HG03175 (cell line): ENCODE measurements around the gene CFAP74.
"Not testable (repeated sequence)": the region's sequence is repeated elsewhere in the genome, so short reads cannot be mapped to it uniquely, and the experiment has no call there.

Experiments
- ATAC-seq: cut with Tn5 transposase; IDR thresholded peaks from one replicate; pipeline ENCODE4 v1.9.1; 2021; ENCODE audit warnings: mild to moderate bottlenecking, moderate library complexity; ENCODE audit not compliant: unreplicated experiment

CFAP74 gene

DNA sequence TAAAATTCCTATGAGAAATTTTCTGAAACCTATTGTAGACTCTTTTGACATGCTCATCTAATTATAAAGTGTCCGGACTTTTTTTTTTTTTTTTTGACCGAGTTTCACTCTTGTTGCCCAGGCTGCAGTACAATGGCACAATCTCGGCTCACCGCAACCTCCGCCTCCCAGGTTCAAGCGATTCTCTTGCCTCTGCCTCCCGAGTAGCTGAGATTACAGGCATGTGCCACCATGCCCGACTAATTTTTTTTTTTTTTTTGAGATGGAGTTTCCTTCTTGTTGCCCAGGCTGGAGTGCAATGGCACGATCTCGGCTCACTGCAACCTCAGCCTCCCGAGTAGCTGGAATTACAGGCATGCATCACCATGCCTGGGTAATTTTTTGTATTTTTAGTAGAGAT lies 119.7 kb downstream of the CFAP74 start:
- ATAC-seq: not testable (repeated sequence)

DNA sequence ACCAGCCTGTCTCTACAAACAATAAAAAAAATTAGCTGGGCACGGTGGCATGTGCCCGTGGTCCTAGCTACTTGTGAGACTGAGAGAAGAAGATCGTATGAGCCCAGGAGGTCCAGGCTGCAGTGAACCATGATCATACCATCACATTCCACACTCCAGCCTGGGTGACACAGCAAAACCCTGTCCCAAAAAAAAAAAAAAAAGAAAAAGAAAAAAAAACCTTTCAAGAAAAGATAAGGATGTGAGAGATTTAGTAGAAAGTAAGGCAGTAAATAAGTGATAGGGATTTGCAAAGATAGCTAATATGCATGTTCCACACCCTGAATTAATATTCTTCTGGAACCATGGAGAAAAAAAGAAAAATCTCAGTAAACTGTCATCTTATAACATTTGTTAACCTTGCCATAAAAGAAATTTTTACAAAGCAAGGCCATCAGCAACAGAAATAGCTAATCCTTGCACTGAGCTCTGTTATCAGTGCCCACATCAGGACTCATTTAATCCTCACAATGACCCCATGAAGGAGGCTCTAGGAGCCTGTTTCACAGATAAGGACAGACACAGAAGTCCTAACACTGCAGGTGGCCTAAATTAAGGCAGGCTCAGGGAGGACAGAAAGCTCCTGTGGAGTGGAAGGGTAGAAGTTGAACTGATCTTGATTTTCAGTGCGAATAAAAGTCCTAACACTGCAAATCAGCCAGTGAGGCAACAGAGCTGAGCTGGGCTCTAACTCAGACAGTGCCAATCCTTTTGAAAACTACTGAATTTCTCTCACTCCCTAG lies 120.3 kb downstream of the CFAP74 start:
- ATAC-seq: no peak

DNA sequence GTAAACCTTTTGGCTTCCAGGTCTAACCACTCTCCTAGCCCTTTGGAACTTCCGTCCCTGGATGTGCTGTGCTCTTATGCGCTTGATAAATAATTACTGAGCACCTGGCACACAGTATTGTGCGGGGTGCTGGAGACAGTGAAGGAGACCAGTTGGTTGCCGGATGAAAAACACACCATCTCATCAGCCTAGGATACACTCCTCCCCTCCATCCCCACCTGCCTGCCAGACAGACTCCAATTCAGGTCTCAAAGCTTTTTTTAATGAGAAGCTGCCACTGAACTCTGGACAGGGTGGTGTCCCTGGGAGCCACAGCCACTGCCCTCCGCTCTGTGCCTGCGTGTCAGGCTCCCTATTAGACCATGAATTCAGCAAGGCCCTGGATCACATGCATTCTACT lies 121.9 kb downstream of the CFAP74 start:
- no peak for ATAC-seq

DNA sequence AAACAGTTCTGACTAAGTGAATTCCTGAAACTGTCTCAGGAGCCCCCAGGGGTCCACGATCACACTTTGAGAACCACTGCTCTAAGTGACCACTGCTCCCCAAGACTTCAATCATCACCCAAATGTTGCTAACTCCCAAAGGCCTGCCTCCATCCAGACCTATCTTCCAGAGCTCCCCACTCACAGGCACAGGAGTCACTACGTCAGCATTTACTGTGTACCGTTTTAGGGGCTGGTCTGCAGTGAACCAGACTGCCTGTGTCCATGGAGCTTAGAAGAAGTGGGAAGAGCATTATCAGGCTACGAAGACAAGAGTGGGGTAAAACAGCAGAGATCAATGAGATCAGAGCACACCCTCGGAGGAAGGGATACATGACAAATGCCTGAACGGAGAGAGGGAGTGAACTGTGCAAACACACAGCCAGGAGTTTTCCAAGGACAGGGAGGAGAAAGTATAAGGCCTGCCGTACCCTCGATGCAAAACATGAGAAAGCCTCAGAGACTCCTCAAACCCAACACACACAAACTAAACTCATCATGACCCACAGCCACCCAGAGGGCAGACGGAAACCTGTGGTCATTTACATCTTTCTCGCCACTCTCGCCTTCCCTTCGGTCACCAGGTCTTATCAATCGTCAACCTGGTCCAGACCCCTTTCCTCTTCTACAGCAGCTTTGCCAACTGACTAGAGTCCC lies 122.8 kb downstream of the CFAP74 start:
- no peak for ATAC-seq

DNA sequence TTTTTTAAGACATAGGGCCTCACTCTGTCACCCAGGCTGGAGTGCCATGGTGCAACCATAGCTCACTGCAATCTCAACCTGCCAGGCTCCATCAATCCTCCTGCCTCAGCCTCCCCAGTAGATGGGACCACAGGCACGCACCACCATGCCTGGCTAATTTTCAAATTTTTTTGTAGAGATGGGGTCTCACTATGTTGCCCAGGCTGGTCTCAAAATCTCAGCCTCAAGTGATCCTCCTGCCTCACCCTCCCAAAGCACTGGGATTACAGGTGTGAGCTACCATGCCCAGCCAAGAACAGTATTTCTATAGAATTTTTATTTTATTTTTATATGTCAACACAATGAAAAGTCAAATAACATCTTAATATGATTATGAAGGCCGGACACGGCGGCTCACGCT lies 123.6 kb downstream of the CFAP74 start:
- no peak for ATAC-seq

DNA sequence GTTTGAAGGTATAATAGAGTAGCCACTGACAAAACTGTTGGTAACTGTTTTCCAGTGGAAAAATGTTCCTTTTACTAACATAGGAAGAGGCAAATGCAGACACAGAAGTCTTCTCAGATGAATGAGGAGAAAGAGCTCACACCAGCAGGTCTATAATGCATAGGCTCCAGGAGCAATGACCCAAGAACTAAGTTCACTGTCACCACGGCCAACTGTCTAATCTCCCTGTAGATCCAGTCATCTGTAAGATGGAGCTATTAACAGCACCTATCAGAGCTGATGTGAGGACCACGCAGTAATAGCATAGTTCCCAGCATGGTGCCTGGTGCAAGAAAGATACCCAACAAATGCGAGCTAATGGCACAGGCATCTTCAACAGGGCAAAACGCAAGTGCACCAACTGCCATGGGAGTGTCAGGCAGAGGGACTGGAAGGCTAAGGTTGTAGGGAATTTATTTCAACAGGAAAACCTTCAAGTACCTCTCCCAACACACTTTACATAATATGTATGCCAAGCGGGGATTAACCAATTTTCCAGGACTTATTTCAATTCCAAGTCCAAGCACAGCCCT lies 125.6 kb downstream of the CFAP74 start:
- no peak for ATAC-seq

DNA sequence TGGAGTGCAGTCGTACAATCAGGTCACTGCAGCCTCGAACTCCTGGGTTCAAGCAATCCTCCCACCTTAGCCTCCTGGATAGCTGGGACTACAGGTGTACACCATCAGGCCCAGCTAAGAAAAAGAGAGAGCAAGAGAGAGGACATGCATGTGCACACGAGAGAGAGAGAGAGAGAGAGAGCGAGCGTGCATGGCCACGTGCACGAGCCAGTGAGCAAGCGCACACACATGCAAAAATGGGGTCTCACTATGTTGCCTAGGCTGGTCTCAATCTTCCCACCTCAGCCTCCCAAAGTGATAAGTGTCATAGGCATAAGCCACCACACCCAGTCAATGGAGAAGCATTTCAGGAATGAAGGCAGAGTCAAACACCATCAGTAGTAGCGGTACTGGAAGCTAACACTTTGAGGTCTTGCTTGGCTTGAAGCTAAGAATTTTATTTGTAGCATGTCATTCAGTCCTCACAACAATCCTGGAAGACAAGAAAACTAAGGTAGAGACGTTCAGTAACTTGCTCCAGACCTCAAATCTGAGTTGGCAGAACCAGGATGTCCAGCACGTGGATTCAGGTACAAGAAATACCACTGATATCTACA lies 127.2 kb downstream of the CFAP74 start:
- ATAC-seq: no peak

DNA sequence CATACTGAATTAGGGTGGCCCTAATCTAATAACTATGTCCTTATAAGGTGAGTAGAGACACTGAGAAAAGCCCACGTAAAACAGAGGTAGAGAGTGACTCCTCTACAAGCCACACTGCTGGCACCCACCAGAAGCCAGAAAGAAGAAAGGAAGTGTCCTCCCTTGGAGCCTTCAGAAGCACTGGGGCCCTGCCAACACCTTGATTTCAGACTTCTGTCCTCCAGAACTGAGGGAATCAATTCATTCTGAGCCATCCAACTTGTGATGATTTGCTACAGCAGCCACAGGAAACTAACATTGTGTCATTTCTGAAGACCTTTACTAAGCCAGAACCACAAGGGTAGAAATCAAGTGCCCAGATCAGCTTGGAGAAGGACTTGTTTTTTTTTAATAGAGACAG lies 127.7 kb downstream of the CFAP74 start:
- ATAC-seq: no peak

DNA sequence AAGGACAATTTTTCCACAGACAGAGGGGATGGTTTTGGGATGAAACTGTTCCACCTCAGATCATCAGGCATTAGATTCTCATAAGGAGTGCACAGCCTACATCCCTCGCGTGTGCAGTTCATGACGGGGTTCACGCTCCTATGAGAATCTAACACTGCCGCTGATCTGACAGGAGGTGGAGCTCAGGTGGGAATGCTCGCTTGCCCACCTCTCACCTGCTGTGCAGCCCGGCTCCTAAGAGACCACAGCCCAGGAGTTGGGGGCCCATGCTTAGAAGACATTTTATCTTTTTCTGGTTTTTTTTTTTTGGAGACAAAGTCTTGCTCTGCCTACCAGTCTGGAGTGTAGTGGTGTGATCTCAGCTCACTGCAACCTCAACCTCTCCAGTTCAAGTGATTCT lies 128.7 kb downstream of the CFAP74 start:
- ATAC-seq: no peak

DNA sequence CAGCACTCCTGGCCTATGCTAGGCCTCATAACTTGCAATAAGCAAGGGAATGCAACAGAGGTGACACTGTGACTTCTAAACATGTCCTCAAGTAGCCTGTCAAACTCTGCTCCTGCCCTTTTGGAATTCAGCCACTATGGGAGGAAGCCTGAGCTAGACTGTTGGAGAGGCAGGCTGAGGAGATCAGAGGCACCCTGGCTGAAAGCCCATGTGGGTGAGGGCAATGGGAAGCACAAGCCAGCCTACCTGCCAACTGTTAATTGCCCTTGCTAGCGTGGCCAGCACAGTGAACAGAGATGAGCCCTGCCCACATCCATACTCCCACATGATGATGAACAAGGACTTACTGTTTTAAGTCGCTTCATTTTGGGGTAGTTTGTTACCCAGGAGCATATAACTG lies 130.4 kb downstream of the CFAP74 start:
- ATAC-seq: no peak

DNA sequence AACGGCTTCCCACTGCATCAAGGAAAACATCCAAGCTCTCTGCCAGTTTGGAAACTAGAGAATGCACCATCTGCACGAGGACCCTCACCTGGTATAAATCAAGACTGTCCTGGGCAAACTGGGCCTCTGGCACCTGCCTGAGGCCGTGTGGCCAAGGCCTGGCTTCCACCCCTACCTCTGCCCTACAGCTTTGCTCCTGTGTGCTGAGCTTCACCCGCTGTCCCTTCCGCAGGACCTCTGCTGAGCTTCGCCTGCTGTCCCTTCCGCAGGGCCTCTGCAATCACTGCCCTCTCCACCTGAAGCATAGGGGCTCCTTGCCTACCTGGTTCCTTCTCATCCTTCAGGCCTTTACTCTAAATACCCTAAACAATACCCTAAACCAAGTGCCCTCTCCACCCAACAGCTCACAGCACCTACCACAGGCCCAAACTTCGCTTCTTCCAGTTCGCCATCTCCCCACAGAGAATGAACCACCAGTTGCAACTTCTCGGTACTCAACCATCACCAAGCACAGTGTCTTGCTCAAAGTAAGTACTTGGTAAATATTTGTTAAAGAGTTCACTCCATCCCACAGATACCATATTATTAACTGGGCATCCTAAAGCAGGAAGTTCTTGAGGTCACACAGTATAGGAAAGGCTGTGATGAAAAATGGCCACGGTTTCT lies 131.1 kb downstream of the CFAP74 start:
- no peak for ATAC-seq
